DMS153 (cell line): Measurements from ENCODE around the gene BCORL1.

Source experiments
- DNase-seq: peaks from one replicate; lab custom pipeline; 2025; lab: John Stamatoyannopoulos, UW

The BCORL1 gene

DNA sequence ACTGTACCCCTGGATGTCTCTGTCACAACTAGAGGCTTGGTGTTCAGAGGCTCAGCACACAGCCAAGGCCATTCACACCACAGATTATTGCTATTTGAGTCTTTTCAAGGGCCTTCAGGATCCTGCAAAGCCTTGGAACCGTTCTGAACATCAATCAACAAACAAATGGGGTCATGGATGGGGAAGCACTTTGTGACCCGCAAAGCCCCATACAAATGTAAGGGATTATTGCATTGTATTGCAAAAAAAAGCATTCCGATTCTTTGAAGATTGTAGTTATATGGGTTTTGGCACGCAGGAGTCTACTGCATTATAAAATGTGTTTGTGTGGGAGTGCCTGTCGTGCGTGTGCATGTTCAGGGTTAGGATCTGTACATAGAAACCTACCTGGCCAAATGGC is 17.3 kb upstream of the BCORL1 start:
- no peak for DNase-seq

DNA sequence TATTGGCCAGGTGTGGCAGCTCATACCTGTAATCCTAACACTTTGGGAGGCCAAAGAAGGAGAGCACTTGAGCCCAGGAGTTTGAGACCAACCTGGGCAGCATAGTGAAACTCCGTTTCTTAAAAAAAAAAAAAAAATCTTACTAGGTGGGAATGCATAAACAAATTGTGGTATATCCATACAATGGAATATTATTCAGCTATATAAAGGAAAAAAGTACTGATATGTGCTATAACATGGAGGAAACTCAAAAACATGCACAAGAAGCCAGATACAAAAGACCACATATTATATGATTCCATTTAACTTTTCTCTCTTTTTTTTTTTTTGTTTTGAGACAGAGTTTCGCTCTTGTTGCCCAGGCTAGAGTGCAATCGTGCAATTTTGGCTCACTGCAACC is 13.5 kb upstream of the BCORL1 start:
- no peak for DNase-seq

DNA sequence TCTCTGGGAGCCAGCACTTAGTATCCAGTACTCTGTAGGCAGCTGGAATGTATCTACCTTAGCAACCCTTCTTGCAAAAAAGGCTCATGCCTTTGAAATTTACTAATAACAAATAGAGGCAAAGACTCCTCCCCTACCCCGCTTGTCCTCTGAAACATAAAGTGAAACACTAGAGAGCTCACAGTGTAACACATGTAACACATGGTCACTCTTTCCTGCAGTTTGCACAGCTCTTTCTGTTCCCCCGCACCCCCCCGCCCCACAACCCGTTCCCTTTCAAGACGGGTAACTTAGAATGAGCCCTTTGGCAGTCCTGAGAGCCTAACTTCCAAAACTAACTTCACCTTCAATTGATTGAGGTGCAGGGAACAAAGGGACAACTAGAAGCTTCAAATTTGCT is 6.0 kb upstream of the BCORL1 start:
- no peak for DNase-seq

DNA sequence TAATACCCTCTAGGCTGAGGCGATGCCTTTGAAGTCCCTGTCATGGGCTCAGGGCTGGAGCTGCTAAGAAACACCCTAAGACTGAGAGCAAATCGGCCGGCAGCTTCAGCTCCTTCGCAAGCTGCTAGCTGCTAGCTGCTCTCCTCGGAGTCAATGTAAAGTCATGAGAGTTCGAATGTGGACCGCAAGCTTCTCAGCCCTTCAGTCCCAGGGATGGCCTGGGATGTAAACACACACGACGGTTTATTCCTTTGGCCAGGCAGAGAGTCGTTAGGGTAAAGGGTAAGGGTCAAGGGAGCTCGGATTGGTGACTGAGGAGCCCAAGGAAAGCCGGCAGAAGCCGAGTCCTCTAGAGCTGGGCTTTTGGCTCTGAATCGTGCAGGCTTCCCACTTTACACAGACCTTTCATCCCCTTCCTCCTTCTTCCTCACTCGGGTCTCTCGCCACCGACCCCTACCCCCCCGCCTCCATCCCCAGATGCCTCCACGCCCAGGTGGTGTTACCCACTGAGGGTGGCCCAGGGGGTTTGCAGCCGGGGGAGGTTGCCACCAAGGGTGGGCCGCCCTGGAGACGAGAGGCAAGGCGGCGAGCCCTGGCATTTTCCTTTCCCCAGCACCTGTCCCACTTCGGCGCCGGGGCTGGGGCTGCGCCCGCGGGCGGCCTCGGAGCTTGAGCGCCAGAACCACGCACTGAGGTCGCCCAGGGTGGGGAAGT is 3.1 kb upstream of the BCORL1 start:
- DNase-seq = no peak

DNA sequence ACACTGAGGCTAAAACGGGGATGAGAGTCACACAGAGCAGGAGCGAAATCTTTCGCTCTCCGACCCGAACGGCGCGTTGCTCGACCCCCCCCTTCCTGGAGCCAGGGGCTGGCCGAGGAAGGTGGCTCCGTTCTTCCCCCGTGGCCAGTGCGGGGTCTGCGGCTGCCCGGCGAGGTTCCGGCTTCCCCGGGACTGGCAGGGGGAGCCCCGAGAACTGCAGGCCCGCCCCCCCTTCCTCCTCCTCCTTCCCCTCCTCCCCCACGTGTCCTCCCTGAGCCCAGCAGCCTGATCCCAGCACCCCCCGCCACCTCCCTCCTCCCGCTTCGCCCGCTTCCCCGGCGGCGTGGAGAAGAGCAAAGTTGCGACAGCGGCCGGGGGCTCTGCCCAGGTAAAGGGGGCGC is 2.4 kb upstream of the BCORL1 start:
- DNase-seq = no peak

DNA sequence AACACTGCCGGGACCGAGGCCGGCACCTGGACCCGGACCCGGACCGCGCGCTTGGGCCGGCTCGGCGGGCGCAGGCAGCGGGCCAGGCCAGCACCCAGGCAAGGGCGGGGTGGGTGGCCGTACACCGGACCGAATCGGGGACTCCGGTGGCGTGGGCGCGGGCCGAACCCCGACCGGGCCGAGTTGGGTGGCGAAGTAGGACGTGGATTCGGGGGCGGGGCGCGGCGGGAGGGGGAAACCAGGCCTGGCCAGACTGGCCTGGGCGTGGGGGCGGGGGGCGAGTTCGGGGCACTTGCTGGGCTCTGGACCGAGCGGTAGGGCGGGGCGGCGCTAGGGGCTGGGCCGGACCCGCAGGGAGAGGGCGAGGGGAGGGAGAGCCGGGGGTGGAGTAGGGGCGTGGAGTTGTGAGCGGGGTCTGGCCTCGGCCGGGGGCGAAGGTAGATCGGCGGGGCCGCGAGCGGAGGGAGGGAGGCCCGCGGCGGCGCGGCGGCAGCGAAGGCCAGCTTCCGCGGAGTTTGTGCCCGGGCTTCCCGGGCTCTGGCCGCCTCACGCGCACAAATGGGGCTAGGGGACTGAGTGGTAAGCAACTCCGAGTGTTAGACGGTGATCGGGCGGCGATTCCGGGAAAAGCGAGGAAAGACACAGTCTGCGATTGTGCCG is 1.8 kb upstream of the BCORL1 start:
- DNase-seq = no peak

DNA sequence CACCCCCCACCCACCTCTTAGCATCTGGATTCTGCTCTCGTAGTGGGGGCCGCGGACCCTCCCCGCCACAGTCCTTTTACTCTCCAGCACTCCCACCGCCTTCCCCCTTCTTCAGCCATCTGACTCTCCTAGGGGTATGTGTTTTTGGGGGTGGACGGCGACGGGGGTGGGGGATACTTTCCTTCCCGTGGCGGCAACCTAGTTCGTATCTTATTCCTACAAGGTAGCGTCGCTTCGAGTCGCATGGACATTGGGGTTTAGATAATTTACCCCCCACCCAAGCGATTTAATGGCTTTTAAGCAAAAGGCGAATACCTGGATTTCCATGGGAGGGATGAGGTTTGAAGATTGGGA is 1.3 kb upstream of the BCORL1 start:
- DNase-seq = no peak

DNA sequence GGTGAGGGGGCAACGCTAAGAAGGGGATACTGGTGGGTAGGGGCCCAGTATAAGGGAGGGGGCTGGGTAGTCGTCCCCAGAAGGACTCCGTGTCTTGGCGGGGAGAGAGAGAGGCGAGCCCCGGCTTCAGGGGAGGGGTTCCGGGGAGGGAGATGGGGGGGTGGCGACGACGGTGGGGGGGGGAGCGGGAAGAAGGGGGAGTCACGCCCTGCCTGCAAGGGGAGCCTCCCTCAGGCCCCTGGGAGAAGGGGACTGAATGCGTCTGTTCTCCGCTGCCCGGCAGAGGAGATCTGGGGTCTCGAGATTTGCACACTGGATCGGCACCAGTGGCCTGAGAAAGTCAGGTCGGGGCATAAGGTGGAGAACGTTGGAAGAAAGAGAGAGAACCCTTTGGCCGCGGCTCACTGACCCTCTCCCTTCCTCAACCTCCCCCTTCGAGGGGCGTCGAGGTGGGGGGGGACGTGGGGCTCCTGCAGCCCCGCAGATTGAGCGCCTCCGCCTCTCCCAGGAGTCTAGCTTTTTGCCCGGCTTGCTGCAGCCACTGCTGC is 609 bp upstream of the BCORL1 start:
- no peak for DNase-seq

DNA sequence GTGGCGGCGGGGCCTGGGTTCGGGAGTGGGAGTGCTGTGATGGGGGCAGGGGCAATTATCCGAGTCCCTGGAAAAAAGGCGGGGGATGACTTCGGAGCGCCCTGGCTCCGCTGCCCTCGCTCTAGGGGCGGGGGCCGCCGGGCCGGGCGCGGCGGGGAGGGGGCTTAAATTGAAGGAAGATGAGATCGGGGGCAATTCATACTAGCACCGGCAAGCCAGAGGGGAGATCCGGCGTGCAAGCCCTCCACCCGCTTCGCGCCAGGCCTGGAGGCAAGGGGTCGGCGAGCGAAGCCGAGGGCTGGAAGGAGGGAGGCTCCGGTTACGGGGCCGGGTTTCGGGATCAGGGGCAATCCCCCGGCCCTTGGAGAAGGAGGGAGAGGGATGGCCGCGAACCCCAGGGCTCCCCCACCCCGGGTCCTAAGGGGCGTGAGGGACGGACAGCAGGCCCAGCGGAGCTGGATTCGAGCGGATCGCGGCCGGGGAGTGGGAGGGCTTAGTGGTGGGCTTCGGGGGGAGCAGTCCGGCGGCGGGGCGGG is 1.2 kb downstream of the BCORL1 start:
- DNase-seq = no peak

DNA sequence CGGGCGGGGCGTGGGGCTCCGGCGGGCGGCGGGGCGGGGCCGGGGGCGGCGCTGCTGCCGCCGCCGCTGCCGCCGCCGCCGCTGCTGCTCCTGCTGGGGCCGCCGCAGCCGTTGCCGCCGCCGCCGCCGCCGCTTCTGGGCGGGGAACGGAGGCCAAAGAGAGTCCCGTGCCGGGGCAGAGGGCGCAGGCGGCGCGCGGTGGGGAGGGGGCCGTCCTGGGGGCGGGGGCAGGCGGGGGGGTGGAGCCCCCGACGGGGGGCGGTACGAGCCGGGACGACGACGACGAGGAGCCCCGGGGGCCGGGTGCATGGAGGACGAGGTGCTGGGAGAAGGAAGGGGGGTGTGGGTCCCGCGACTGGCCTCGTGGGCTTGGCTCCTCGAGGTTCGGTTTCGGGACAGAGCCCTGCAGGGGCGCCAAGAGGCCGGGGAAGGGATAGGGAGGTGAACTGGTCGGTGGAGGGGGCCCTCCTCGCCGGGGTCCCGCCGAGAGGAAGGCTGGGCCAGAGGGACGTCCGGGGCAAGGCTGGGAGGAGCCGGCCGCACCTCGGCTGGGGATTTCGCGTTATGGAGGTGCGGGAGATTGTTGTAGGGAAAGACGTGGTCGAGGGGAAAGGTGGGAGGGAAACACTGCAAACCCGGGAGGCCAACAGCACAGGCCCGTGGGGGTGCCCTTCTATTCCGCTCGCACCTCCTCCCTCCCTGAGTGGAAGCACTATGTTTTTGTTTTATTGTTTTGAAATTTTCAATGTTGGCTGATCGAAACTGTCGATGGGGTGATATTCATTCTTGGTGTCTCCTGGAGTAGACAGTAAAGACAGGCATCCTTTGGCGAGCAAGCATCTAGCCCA is 1.9 kb downstream of the BCORL1 start:
- DNase-seq = no peak

DNA sequence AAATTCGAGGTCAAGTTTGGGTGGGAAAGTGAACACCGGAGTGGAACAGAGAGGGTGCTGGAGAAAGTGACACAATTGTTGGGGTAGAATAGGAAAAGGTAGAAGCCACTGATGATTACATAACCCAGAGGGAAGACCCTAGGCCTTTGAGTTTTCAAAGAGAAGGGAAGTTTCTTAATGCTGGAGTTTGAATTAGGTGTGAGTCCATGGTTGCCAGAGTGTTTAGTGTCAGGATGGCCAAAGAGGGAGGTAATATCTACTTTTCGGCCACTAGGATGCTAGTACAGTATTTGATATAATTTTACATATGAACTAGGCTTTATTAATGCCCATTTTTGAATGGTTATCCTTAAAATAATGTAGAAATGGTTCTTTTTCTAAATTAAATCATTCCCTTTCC is 5.4 kb downstream of the BCORL1 start:
- DNase-seq = no peak

DNA sequence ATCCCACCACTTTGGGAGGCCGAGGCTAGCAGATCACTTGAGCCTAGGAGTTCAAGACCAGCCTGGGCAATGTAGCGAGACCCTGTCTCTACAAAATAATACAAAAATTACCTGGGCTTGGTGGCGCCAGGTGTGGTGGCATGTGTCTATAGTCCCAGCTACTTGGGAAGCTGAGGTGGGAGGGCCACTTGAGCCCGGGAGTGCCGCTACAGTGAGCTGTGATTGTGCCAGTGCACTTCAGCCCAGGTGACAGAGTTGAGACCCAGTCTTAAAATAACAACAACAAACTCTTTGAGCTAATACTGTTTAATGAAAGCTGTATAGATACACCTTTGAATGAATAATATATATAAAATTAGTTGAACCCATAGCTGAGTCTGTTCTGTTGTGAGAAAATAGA is 9.7 kb downstream of the BCORL1 start:
- no peak for DNase-seq

DNA sequence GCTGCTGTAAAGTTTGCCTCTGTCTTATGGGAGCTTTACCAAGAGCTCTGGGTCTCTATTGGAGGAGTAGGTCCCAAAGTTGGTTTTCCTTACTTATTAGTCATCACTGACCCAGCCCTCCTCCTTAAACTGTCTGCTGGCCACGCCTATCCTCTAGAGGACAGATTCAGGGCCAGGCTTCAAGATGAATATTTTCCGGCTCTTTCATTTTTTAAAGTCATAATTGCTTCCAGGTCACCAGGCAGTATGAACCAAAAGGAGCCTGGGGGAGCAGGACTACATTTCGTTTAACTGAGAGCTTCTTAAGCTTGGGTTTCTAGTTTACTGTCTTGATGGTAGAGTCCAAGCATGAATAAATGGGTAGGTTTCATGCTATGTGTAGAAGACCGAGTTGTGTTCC is 13.7 kb downstream of the BCORL1 start:
- DNase-seq = no peak

DNA sequence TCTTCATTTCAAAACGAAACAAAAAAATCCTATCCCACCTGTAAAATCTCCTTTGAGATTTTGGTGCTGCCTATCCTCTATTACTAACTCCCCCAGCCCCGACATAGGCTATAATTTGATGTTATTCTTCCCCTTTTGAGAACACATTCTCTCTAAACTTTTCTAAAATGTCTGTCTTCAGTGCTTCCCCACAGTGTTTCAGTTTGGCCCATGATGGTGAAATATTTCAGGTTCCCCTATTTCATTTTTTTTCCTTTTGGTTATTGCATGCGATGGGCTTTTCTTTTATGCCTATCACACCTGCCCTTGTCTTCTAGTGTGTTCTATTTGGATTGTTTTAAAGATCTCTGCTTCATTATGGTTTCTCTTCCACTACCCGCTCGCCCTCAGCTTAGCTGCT is 14.7 kb downstream of the BCORL1 start:
- DNase-seq = no peak

DNA sequence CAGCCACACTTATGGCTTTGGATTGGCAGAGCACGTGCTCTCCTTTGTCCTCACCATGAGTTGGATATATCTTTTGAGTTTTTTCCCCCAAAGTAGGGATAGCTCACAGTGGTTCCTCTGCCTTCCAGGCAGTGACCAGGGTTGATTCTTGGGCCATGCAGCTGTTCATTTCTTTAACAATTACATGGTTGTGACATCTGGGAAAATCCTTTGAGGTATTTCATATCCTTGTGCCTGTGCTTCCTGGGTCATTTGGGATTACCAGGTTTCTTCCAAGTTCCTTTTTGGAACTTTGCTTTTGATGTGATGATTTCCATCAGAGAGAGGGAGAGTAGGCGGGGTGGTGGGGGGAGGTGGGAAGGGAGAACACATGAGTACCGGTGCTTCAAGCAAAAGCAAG is 15.6 kb downstream of the BCORL1 start:
- DNase-seq = no peak

DNA sequence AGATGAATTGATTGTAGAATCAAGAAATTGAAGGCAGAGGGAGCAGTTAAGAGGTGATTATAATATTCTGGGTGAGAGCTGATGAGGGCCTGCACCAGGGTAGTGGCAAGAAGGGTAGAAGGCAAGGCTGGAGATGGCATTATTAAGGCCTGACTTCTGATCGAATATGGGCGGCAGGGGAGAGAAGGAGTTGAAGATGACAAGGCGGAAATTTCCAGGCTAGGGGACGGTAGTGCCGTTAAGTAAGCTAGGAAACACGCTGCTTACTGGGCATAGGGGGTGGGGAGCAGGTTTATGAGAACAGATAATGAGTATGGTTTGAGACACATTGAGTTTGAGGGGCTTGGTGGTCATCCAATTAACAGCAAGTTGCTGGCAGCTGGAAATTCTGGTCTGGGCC is 19.5 kb downstream of the BCORL1 start:
- no peak for DNase-seq

DNA sequence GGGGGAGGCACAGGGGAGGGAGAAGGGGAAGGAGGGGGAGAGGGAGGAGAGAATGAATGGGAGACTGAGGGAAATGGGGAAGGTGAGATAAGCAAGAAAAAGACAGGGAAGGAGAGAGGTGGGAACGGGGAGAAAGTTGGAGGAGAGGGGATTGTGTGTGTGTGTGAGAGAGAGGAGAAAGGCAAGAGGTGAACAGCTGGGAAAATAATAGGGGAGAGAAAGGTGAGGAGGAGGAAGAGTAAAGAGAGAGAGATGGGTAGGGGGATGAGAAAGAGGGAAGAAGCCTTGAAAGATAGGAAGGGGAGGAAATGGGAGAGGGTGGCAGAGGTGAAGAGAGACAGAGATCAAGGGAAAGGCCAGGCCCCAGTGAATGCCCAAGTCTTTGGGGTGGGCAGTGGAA is 20.1 kb downstream of the BCORL1 start:
- no peak for DNase-seq

DNA sequence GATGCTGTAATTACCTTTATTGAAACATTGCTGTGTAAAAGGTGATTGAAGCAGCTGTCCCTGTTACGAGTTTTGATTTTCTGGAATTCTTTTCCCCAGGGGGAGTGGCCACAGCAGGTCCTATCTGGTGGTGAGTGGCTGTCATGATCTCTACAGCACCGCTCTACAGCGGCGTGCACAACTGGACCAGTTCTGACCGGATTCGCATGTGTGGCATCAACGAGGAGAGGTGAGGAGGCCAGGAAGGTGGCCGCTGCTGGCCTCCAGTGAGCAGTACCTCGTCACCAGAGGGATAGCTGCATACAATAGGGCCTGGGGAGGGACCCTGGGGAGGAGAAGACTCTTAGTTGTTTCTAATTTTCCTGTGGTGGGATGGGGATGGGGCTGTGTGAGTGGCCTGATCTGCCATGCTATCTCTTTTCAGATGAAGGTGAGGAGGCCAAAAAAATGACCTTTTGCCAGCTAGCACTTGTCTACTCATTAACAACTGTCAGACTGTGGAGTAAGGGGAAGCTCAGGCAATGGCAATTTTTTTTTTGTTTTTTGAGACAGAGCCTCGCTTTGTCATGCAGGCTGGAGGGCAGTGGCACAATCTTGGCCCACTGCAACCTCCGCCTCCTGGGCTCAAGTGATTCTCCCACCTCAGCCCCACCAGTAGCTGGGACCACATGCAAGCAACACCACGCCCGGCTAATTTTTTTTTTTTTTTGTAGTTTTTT is 22.8 kb downstream of the BCORL1 start:
- no peak for DNase-seq

DNA sequence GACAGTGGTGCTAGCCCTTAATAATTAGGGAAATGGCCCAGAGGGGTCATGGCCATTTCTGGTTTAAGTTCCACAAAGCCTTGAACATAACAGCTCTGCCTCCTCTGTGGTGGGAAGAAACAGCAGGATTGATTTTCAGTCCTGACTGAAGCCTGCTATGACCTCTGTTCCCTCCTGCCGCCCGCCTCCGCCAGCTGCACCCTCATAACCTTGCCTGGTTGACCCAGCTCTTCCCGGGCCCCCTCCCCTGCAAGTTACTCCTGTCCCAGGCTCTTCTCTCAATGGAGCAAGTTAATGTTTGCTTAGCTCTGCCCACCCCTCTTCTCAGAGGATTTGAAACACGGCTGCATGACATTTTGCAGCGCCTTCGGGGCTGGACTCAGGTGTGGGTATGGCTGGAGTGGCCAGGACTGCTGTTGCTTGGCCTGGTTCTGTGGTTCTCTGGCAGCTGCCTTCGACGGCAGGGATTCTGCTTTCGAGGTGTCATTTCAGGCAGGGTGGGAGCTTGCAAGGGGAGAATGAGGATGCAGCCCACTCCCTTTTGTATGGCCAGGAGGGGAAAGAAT is 27.3 kb downstream of the BCORL1 start:
- no peak for DNase-seq

DNA sequence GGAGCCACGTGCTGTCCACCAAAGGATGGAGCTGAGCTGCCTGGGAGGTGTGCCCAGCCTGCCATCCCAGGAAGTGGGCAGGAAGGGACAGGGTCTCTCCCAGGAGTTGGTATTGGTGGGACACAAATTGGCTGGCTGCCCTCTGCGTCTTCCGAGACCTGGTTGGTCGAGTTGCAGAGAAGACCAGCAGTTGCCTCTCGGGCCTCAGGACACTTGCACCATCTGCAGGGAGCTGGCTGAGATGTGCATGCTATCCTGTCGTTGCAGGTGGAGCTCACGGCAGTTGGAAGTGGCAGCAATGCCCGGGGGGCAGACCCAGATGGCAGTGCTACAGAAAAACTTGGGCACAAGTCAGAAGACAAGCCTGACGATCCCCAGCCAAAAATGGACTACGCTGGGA is 30.2 kb downstream of the BCORL1 start:
- DNase-seq = no peak

DNA sequence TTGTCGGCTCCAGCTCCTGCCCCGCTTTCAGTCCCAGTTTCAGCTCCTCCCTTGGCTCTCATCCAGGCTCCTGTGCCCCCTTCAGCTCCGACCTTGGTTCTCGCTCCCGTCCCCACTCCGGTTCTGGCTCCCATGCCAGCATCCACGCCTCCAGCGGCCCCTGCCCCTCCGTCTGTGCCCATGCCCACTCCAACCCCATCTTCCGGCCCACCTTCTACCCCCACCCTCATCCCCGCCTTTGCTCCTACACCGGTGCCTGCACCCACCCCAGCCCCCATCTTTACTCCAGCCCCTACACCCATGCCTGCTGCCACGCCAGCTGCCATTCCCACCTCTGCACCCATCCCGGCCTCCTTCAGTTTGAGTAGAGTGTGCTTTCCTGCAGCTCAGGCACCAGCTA is 31.2 kb downstream of the BCORL1 start:
- no peak for DNase-seq

DNA sequence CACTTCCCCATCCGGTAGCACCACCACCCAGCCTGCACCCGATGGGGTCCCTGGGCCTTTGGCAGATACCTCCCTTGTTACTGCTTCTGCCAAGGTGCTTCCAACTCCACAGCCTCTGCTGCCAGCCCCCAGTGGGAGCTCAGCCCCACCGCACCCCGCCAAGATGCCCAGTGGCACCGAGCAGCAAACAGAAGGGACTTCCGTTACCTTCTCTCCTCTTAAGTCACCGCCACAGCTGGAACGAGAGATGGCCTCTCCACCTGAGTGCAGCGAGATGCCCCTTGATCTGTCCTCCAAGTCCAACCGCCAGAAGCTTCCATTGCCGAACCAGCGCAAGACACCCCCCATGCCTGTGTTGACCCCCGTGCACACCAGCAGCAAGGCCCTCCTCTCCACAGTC is 31.9 kb downstream of the BCORL1 start:
- DNase-seq = no peak
